ENCODE data around the gene GTF2IRD1. TPM values are rescaled to one million over a fixed set of nuclear protein-coding genes. Genes with fewer than 3 reads are reported as not detected.

GTF2IRD1 gene, protein sequence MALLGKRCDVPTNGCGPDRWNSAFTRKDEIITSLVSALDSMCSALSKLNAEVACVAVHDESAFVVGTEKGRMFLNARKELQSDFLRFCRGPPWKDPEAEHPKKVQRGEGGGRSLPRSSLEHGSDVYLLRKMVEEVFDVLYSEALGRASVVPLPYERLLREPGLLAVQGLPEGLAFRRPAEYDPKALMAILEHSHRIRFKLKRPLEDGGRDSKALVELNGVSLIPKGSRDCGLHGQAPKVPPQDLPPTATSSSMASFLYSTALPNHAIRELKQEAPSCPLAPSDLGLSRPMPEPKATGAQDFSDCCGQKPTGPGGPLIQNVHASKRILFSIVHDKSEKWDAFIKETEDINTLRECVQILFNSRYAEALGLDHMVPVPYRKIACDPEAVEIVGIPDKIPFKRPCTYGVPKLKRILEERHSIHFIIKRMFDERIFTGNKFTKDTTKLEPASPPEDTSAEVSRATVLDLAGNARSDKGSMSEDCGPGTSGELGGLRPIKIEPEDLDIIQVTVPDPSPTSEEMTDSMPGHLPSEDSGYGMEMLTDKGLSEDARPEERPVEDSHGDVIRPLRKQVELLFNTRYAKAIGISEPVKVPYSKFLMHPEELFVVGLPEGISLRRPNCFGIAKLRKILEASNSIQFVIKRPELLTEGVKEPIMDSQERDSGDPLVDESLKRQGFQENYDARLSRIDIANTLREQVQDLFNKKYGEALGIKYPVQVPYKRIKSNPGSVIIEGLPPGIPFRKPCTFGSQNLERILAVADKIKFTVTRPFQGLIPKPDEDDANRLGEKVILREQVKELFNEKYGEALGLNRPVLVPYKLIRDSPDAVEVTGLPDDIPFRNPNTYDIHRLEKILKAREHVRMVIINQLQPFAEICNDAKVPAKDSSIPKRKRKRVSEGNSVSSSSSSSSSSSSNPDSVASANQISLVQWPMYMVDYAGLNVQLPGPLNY
- total RNA-seq (2022; extraction: Qiagen RNA extraction): 19.3 to 26.4 TPM (median 24.1 TPM) in 5 replicates

GRCh38 chr7:74453322-74454011, at the start of gene GTF2IRD1:
Gene GTF2IRD1 (plus strand): TSS chr7:74453906. CDS start chr7:74508081, 54,175 bp downstream.

Other genes with a start within 250 kb of the GTF2IRD1 start
- 0.66 to 1.2 TPM (median 0.83 TPM) in 5 replicates for gene LAT2, start 243.9 kb upstream of the GTF2IRD1 start, total RNA-seq (2022; extraction: Qiagen RNA extraction)
- gene RFC2, start 199.5 kb upstream of the GTF2IRD1 start, total RNA-seq (2022; extraction: Qiagen RNA extraction): 52.4 to 62.4 TPM (median 54.2 TPM) in 5 replicates
- 12.1 to 16.6 TPM (median 14.0 TPM) in 5 replicates for gene CLIP2, start 164.5 kb upstream of the GTF2IRD1 start, total RNA-seq (2022; extraction: Qiagen RNA extraction)
- 70.8 to 101 TPM (median 98.5 TPM) in 5 replicates for gene GTF2I, start 203.8 kb downstream of the GTF2IRD1 start, total RNA-seq (2022; extraction: Qiagen RNA extraction)

Measured in A549 treated with Hydrocortisone at 1 μM for 4 hours (cell line).